GM12892 (cell line): ENCODE data around the gene SET.

Experiments used
- POLR2A ChIP-seq: IDR thresholded peaks from 2 replicates; pipeline ENCODE4 v1.6.1; 2011; ENCODE audit warnings: low read depth, low read length, control low read depth
- POLR2AphosphoS5 ChIP-seq: IDR thresholded peaks from 2 replicates; pipeline ENCODE4 v1.6.1; 2011; ENCODE audit warnings: low read depth, low read length, control low read depth
- TAF1 ChIP-seq: IDR thresholded peaks from 2 replicates; pipeline ENCODE4 v1.6.1; 2011; ENCODE audit warnings: low read depth, mild to moderate bottlenecking, control low read depth, low read length, borderline replicate concordance

- TF ChIP-seq TAF1 (no peak), POLR2A (no peak), POLR2AphosphoS5 (no peak)
Measured at GRCh38 chr9:128706671-128707381, 17.8 kb downstream of the SET start.
